ENCODE measurements around the gene DCST2.

Gene DCST2

GRCh38 chr1:155077758-155078445 is 44.3 kb upstream of the DCST2 start:
- H3K27me3 ChIP-seq (ENCODE audit: control insufficient read depth in 5 of 5, insufficient read depth in 4 of 5, low read length in 5 of 5) = peaks cover 32 to 38% (median 35%) of the 10 kb centered on the region in 5 donors
- peaks cover 0 to 48% (median 42%) of the 10 kb centered on the region in 5 donors for H3K4me1 ChIP-seq (ENCODE audit: control insufficient read depth in 5 of 5, insufficient read depth in 5 of 5, low read length in 5 of 5)
- no peak overlapping the region for H3K27ac ChIP-seq (ENCODE audit: low read depth, low read length)
- H3K9me3 ChIP-seq (ENCODE audit: control insufficient read depth in 5 of 5, low read length in 5 of 5) = no peaks in the 10 kb centered on the region
- peak overlapping the region in 3 of 5 donors; percentile 29 to 56 (median 40) for H3K4me3 ChIP-seq (ENCODE audit: low read depth in 1 of 5, low read length in 5 of 5)
- peak overlapping the region in 2 of 5 donors; percentile 31 to 37 for H3K9ac ChIP-seq (ENCODE audit: low read length in 5 of 5)
- H3K36me3 ChIP-seq (ENCODE audit: control insufficient read depth in 5 of 5, insufficient read depth in 5 of 5, low read length in 5 of 5) = no peaks in the 10 kb centered on the region

GRCh38 chr1:155077346-155077745 is 43.8 kb upstream of the DCST2 start:
- Histone ChIP-seq H3K27me3 (ENCODE audit: control insufficient read depth in 5 of 5, insufficient read depth in 4 of 5, low read length in 5 of 5) (peaks cover 26 to 32% (median 30%) of the 10 kb centered on the region in 5 donors), H3K27ac (ENCODE audit: low read depth, low read length) (no peak overlapping the region), H3K4me3 (ENCODE audit: low read depth in 1 of 5, low read length in 5 of 5) (no peak overlapping the region), H3K9ac (ENCODE audit: low read length in 5 of 5) (no peak overlapping the region), H3K9me3 (ENCODE audit: control insufficient read depth in 5 of 5, low read length in 5 of 5) (no peaks in the 10 kb centered on the region), H3K36me3 (ENCODE audit: control insufficient read depth in 5 of 5, insufficient read depth in 5 of 5, low read length in 5 of 5) (no peaks in the 10 kb centered on the region), H3K4me1 (ENCODE audit: control insufficient read depth in 5 of 5, insufficient read depth in 5 of 5, low read length in 5 of 5) (peaks cover 0 to 42% (median 36%) of the 10 kb centered on the region in 5 donors)

- no peaks in the 10 kb centered on the region for H3K36me3 ChIP-seq (ENCODE audit: control insufficient read depth in 5 of 5, insufficient read depth in 5 of 5, low read length in 5 of 5)
- no peak overlapping the region for H3K9ac ChIP-seq (ENCODE audit: low read length in 5 of 5)
- no peaks in the 10 kb centered on the region for H3K9me3 ChIP-seq (ENCODE audit: control insufficient read depth in 5 of 5, low read length in 5 of 5)
- H3K27ac ChIP-seq (ENCODE audit: low read depth, low read length) = no peak overlapping the region
- H3K4me3 ChIP-seq (ENCODE audit: low read depth in 1 of 5, low read length in 5 of 5) = no peak overlapping the region
- peaks cover 17 to 22% (median 22%) of the 10 kb centered on the region in 5 donors for H3K27me3 ChIP-seq (ENCODE audit: control insufficient read depth in 5 of 5, insufficient read depth in 4 of 5, low read length in 5 of 5)
- peaks cover 0 to 40% (median 31%) of the 10 kb centered on the region in 5 donors for H3K4me1 ChIP-seq (ENCODE audit: control insufficient read depth in 5 of 5, insufficient read depth in 5 of 5, low read length in 5 of 5)
Observed at GRCh38 chr1:155076371-155076770, 42.8 kb upstream of the DCST2 start.

GRCh38 chr1:155075535-155075934 is 42.0 kb upstream of the DCST2 start:
- H3K27ac ChIP-seq (ENCODE audit: low read depth, low read length) = no peak overlapping the region
- H3K27me3 ChIP-seq (ENCODE audit: control insufficient read depth in 5 of 5, insufficient read depth in 4 of 5, low read length in 5 of 5) = peaks cover 11 to 15% (median 14%) of the 10 kb centered on the region in 5 donors
- H3K4me1 ChIP-seq (ENCODE audit: control insufficient read depth in 5 of 5, insufficient read depth in 5 of 5, low read length in 5 of 5) = peaks cover 0 to 40% (median 31%) of the 10 kb centered on the region in 5 donors

GRCh38 chr1:155073377-155074242 is 40.0 kb upstream of the DCST2 start:
- peaks cover 0 to 24% (median 19%) of the 10 kb centered on the region in 5 donors for H3K4me1 ChIP-seq (ENCODE audit: control insufficient read depth in 5 of 5, insufficient read depth in 5 of 5, low read length in 5 of 5)
- H3K27me3 ChIP-seq (ENCODE audit: control insufficient read depth in 5 of 5, insufficient read depth in 4 of 5, low read length in 5 of 5) = no peaks in the 10 kb centered on the region
- no peak overlapping the region for H3K9ac ChIP-seq (ENCODE audit: low read length in 5 of 5)
- no peak overlapping the region for H3K27ac ChIP-seq (ENCODE audit: low read depth, low read length)
- peaks cover 0 to 8% (median 0%) of the 10 kb centered on the region in 5 donors for H3K36me3 ChIP-seq (ENCODE audit: control insufficient read depth in 5 of 5, insufficient read depth in 5 of 5, low read length in 5 of 5)
- H3K4me3 ChIP-seq (ENCODE audit: low read depth in 1 of 5, low read length in 5 of 5) = no peak overlapping the region
- H3K9me3 ChIP-seq (ENCODE audit: control insufficient read depth in 5 of 5, low read length in 5 of 5) = no peaks in the 10 kb centered on the region

More at GRCh38 chr1:155075535-155075934, 42.0 kb upstream of the DCST2 start:
- no peak overlapping the region for H3K4me3 ChIP-seq (ENCODE audit: low read depth in 1 of 5, low read length in 5 of 5)
- no peaks in the 10 kb centered on the region for H3K36me3 ChIP-seq (ENCODE audit: control insufficient read depth in 5 of 5, insufficient read depth in 5 of 5, low read length in 5 of 5)
- no peaks in the 10 kb centered on the region for H3K9me3 ChIP-seq (ENCODE audit: control insufficient read depth in 5 of 5, low read length in 5 of 5)
- no peak overlapping the region for H3K9ac ChIP-seq (ENCODE audit: low read length in 5 of 5)

- Histone ChIP-seq H3K27me3 (ENCODE audit: control insufficient read depth in 5 of 5, insufficient read depth in 4 of 5, low read length in 5 of 5) (no peaks in the 10 kb centered on the region), H3K27ac (ENCODE audit: low read depth, low read length) (no peak overlapping the region), H3K4me1 (ENCODE audit: control insufficient read depth in 5 of 5, insufficient read depth in 5 of 5, low read length in 5 of 5) (peaks cover 0 to 20% (median 16%) of the 10 kb centered on the region in 5 donors)
Observed at GRCh38 chr1:155072531-155073289, 39.1 kb upstream of the DCST2 start.

GRCh38 chr1:155071701-155072100 is 38.1 kb upstream of the DCST2 start:
- Histone ChIP-seq H3K9ac (ENCODE audit: low read length in 5 of 5) (peak overlapping the region in 2 of 5 donors; percentile 7 to 77), H3K27ac (ENCODE audit: low read depth, low read length) (peak overlapping the region; percentile 23), H3K4me1 (ENCODE audit: control insufficient read depth in 5 of 5, insufficient read depth in 5 of 5, low read length in 5 of 5) (peaks cover 0 to 20% (median 16%) of the 10 kb centered on the region in 5 donors), H3K4me3 (ENCODE audit: low read depth in 1 of 5, low read length in 5 of 5) (peak overlapping the region in 1 of 5 donors; percentile 70), H3K36me3 (ENCODE audit: control insufficient read depth in 5 of 5, insufficient read depth in 5 of 5, low read length in 5 of 5) (peaks cover 0 to 9% (median 3%) of the 10 kb centered on the region in 5 donors), H3K9me3 (ENCODE audit: control insufficient read depth in 5 of 5, low read length in 5 of 5) (no peaks in the 10 kb centered on the region), H3K27me3 (ENCODE audit: control insufficient read depth in 5 of 5, insufficient read depth in 4 of 5, low read length in 5 of 5) (no peaks in the 10 kb centered on the region)

More at GRCh38 chr1:155072531-155073289, 39.1 kb upstream of the DCST2 start:
- no peak overlapping the region for H3K4me3 ChIP-seq (ENCODE audit: low read depth in 1 of 5, low read length in 5 of 5)
- H3K9me3 ChIP-seq (ENCODE audit: control insufficient read depth in 5 of 5, low read length in 5 of 5) = no peaks in the 10 kb centered on the region
- peaks cover 0 to 8% (median 0%) of the 10 kb centered on the region in 5 donors for H3K36me3 ChIP-seq (ENCODE audit: control insufficient read depth in 5 of 5, insufficient read depth in 5 of 5, low read length in 5 of 5)
- no peak overlapping the region for H3K9ac ChIP-seq (ENCODE audit: low read length in 5 of 5)

GRCh38 chr1:155070721-155071569 is 37.4 kb upstream of the DCST2 start:
- Histone ChIP-seq H3K9ac (ENCODE audit: low read length in 5 of 5) (peak overlapping the region in 4 of 5 donors; percentile 19 to 77 (median 66)), H3K27ac (ENCODE audit: low read depth, low read length) (peak overlapping the region; percentile 23), H3K4me3 (ENCODE audit: low read depth in 1 of 5, low read length in 5 of 5) (peak overlapping the region; percentile 58 to 70 (median 64)), H3K27me3 (ENCODE audit: control insufficient read depth in 5 of 5, insufficient read depth in 4 of 5, low read length in 5 of 5) (no peaks in the 10 kb centered on the region), H3K4me1 (ENCODE audit: control insufficient read depth in 5 of 5, insufficient read depth in 5 of 5, low read length in 5 of 5) (peaks cover 0 to 20% (median 16%) of the 10 kb centered on the region in 5 donors), H3K36me3 (ENCODE audit: control insufficient read depth in 5 of 5, insufficient read depth in 5 of 5, low read length in 5 of 5) (peaks cover 0 to 14% (median 4%) of the 10 kb centered on the region in 5 donors), H3K9me3 (ENCODE audit: control insufficient read depth in 5 of 5, low read length in 5 of 5) (no peaks in the 10 kb centered on the region)

GRCh38 chr1:155070158-155070621 is 36.6 kb upstream of the DCST2 start:
- H3K4me3 ChIP-seq (ENCODE audit: low read depth in 1 of 5, low read length in 5 of 5) = peak overlapping the region; percentile 58 to 70 (median 64)
- H3K27me3 ChIP-seq (ENCODE audit: control insufficient read depth in 5 of 5, insufficient read depth in 4 of 5, low read length in 5 of 5) = no peaks in the 10 kb centered on the region
- H3K27ac ChIP-seq (ENCODE audit: low read depth, low read length) = no peak overlapping the region
- H3K4me1 ChIP-seq (ENCODE audit: control insufficient read depth in 5 of 5, insufficient read depth in 5 of 5, low read length in 5 of 5) = peaks cover 0 to 20% (median 16%) of the 10 kb centered on the region in 5 donors
- peak overlapping the region in 3 of 5 donors; percentile 66 to 77 (median 67) for H3K9ac ChIP-seq (ENCODE audit: low read length in 5 of 5)
- H3K9me3 ChIP-seq (ENCODE audit: control insufficient read depth in 5 of 5, low read length in 5 of 5) = no peaks in the 10 kb centered on the region
- peaks cover 0 to 14% (median 4%) of the 10 kb centered on the region in 5 donors for H3K36me3 ChIP-seq (ENCODE audit: control insufficient read depth in 5 of 5, insufficient read depth in 5 of 5, low read length in 5 of 5)

Measured in subcutaneous abdominal adipose tissue (tissue), 5 donors.